ENCODE measurements around the gene SMC4. TPM values are rescaled to one million over a fixed set of nuclear protein-coding genes. Genes with fewer than 3 reads are reported as not detected.

SMC4 gene
- total RNA-seq, 1 donor from 2014 or later: 46.8 TPM

GRCh38 chr3:160370987-160371857 lies 28.2 kb upstream of the SMC4 start:
- peak; percentile 85 for ATAC-seq

DNA sequence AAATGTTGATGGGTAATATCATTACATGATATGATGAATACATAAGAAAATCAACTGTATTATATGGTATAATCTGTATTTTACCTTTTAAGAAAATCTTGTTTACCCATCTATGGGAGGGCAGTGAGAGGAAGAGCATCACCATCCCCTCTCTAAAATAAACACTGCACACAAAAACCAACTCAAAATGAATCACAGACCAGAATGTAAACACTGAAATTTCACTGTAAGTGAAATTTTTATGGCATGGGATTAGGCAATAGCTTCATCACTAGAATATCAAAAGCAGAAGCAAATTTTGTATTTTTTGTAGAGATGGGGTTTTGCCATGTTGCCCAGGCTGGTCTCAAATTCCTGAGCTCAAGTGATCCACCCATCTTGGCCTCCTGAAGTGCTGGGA lies 26.7 kb upstream of the SMC4 start:
- ATAC-seq: no peak
- H3K36me3 ChIP-seq: peaks cover 10% of the 10 kb centered on the region
- no peaks in the 10 kb centered on the region for H3K4me1 ChIP-seq
- TF ChIP-seq, protein P1, sequence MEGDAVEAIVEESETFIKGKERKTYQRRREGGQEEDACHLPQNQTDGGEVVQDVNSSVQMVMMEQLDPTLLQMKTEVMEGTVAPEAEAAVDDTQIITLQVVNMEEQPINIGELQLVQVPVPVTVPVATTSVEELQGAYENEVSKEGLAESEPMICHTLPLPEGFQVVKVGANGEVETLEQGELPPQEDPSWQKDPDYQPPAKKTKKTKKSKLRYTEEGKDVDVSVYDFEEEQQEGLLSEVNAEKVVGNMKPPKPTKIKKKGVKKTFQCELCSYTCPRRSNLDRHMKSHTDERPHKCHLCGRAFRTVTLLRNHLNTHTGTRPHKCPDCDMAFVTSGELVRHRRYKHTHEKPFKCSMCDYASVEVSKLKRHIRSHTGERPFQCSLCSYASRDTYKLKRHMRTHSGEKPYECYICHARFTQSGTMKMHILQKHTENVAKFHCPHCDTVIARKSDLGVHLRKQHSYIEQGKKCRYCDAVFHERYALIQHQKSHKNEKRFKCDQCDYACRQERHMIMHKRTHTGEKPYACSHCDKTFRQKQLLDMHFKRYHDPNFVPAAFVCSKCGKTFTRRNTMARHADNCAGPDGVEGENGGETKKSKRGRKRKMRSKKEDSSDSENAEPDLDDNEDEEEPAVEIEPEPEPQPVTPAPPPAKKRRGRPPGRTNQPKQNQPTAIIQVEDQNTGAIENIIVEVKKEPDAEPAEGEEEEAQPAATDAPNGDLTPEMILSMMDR (IDR thresholded peaks at IDR 0.05): no peak
- H3K4me3 ChIP-seq: no peak overlapping the region
- H3K27ac ChIP-seq: no peak overlapping the region
- intact Hi-C loops (cut with DNase I): no loop called here
- DNase-seq: no peak
- H3K9me3 ChIP-seq: no peaks in the 10 kb centered on the region
- H3K27me3 ChIP-seq: no peaks in the 10 kb centered on the region

More at GRCh38 chr3:160370987-160371857, 28.2 kb upstream of the SMC4 start:
- H3K4me3 ChIP-seq: no peak overlapping the region
- peaks cover 10% of the 10 kb centered on the region for H3K36me3 ChIP-seq
- H3K27ac ChIP-seq: no peak overlapping the region
- H3K4me1 ChIP-seq: no peaks in the 10 kb centered on the region
- no peak for DNase-seq
- H3K27me3 ChIP-seq: no peaks in the 10 kb centered on the region
- TF ChIP-seq, protein P1 (IDR thresholded peaks at IDR 0.05): no peak
- H3K9me3 ChIP-seq: no peaks in the 10 kb centered on the region
- intact Hi-C loops (cut with DNase I): no loop called here

DNA sequence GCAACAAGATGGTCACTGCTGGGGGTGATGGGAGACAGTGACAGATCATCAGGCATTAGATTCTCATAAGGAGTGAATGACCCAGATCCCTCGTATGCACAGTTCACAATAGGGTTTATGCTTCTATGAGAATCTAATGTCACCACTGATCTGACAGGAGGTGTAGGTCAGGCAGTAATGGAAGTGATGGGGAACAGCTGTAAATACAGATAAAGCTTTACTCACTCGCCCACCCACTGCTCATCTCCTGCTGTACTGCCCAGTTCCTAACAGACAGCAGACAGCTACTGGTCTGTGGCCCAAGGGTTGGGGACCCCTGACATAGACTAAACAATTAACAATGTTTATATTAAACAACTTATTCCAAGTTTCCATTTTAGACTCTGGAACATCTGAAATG lies 25.8 kb upstream of the SMC4 start:
- no peak for DNase-seq
- Histone ChIP-seq H3K27ac (no peak overlapping the region), H3K9me3 (no peaks in the 10 kb centered on the region), H3K27me3 (no peaks in the 10 kb centered on the region), H3K4me3 (no peak overlapping the region), H3K4me1 (no peaks in the 10 kb centered on the region), H3K36me3 (peaks cover 10% of the 10 kb centered on the region)
- TF ChIP-seq, protein P1 (IDR thresholded peaks at IDR 0.05): no peak
- no peak for ATAC-seq
- intact Hi-C loops (cut with DNase I): no loop called here

GRCh38 chr3:160374472-160374871 lies 25.0 kb upstream of the SMC4 start:
- Histone ChIP-seq H3K9me3 (no peaks in the 10 kb centered on the region), H3K4me3 (no peak overlapping the region), H3K27me3 (no peaks in the 10 kb centered on the region), H3K4me1 (no peaks in the 10 kb centered on the region), H3K36me3 (peaks cover 10% of the 10 kb centered on the region), H3K27ac (peak overlapping the region; percentile 5)
- ATAC-seq: no peak
- intact Hi-C loops (cut with DNase I): no loop called here
- DNase-seq: no peak
- TF ChIP-seq, protein P1 (IDR thresholded peaks at IDR 0.05): no peak

DNA sequence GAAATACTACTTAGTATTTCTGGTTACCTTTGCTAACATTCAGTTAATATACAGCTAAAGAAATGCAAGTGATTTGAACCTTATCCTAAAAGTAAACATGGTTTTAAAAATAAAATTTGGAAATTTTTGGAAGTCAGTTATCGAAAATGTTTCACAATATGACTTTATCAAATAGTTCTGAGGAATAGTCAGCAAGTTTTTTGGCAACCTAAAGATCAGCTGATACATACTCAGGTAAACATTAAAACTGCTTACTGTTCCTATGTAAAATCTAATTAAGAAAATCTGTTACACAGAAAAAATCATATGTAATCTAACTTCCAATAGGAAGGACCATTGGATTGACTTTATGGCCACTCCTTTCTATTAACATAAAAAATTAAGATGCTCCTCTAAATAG lies 24.5 kb upstream of the SMC4 start:
- Histone ChIP-seq H3K27ac (peak overlapping the region; percentile 5), H3K27me3 (no peaks in the 10 kb centered on the region), H3K4me1 (no peaks in the 10 kb centered on the region), H3K9me3 (no peaks in the 10 kb centered on the region), H3K4me3 (no peak overlapping the region), H3K36me3 (peaks cover 10% of the 10 kb centered on the region)
- ATAC-seq (no peak), DNase-seq (no peak)
- TF ChIP-seq, protein P1 (IDR thresholded peaks at IDR 0.05): no peak
- intact Hi-C loops (cut with DNase I): no loop called here

All from upper lobe of right lung (tissue), 1 donor.